AG09309 (cell line): ENCODE data around the gene TMEM244.

Experiments
- DNase-seq: peaks from one replicate; pipeline ENCODE4 v3.0.0-alpha.2; 2010; ENCODE audit warnings: low read depth
- H3K4me3 ChIP-seq: 2 replicates; pipeline ENCODE4 v1.5.1; 2011; ENCODE audit warnings: mild to moderate bottlenecking, low read depth, low read length, moderate library complexity; ENCODE audit not compliant: control insufficient read depth
- CTCF ChIP-seq: IDR thresholded peaks from 2 replicates; pipeline ENCODE4 v1.5.1; 2011; ENCODE audit warnings: mild to moderate bottlenecking, low read depth, low read length, inconsistent platforms; ENCODE audit not compliant: insufficient read depth, control insufficient read depth; ENCODE audit errors: missing control alignments

The TMEM244 gene

GRCh38 chr6:129860908-129861665, at the start of gene TMEM244:
Gene TMEM244 (minus strand): TSS chr6:129861315. CDS start chr6:129861188, 127 bp downstream.
- H3K4me3 ChIP-seq: peak within 1 kb of the TSS; percentile 24
- TF ChIP-seq CTCF: no peak
- DNase-seq: peak; percentile 74

GRCh38 chr6:129908858-129909257, 47.7 kb upstream of the TMEM244 start:
- H3K4me3 ChIP-seq: no peak overlapping the region
- no peak for TF ChIP-seq CTCF
- no peak for DNase-seq

GRCh38 chr6:129908356-129908755, 47.2 kb upstream of the TMEM244 start:
- DNase-seq: no peak
- no peak for TF ChIP-seq CTCF
- no peak overlapping the region for H3K4me3 ChIP-seq

GRCh38 chr6:129906515-129907077, 45.5 kb upstream of the TMEM244 start:
- TF ChIP-seq CTCF: no peak
- DNase-seq: no peak
- no peak overlapping the region for H3K4me3 ChIP-seq

- no peak for TF ChIP-seq CTCF
- H3K4me3 ChIP-seq: no peak overlapping the region
- DNase-seq: no peak
Measured at GRCh38 chr6:129903082-129903481, 42.0 kb upstream of the TMEM244 start.

GRCh38 chr6:129902681-129903080, 41.6 kb upstream of the TMEM244 start:
- DNase-seq: no peak
- TF ChIP-seq CTCF: no peak
- H3K4me3 ChIP-seq: no peak overlapping the region
